Measurements from ENCODE around the gene KCNH1. TPM values are rescaled to one million over a fixed set of nuclear protein-coding genes. Genes with fewer than 3 reads are reported as not detected.
A peak's percentile ranks its signal among the peaks of the same experiment; 100 is the strongest.

The KCNH1 gene
- total and polyA plus RNA-seq, 2 experiments from 2014 or later = 0.28 TPM; not detected in 1

DNA sequence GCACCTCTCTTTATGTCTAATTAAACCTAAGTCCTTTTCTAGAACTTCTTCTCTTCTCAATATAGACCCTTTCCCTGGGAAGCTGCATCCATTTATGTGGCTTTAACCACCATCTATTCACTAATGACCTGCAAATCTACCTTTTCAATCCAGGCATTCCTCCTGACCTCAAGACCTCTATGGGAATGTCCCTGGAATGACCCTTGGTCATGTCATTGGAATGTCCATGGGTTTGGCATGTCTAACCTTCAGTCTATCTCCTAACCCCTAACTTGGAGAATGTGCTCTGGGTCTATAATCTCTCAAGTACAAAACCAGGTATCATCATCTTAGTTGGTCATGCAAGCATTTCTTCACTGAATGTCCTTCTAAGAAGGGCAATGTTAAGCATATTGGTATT is 196.1 kb downstream of the KCNH1 start:
- Histone ChIP-seq H3K36me3 (ENCODE audit: insufficient read depth) (no peaks in the 10 kb centered on the region), H3F3A (replicated peaks; ENCODE audit: low read depth) (no peaks in the 10 kb centered on the region), H3K4me3 (no peak overlapping the region), H3K27ac (ENCODE audit: low read depth) (no peak overlapping the region), H2AFZ (no peak overlapping the region), H3K27me3 (ENCODE audit: insufficient read depth) (no peaks in the 10 kb centered on the region), H3K4me2 (no peak overlapping the region), H3K4me1 (ENCODE audit: insufficient read depth) (no peaks in the 10 kb centered on the region), H3K9me2 (ENCODE audit: insufficient read depth) (no peaks in the 10 kb centered on the region), H4K20me1 (replicated peaks; ENCODE audit: insufficient read depth) (no peaks in the 10 kb centered on the region), H3K79me2 (replicated peaks; ENCODE audit: insufficient read depth) (no peaks in the 10 kb centered on the region)
- H3K27ac Mint-ChIP-seq = no peak overlapping the region
- no peak for TF ChIP-seq NANOG (IDR thresholded peaks at IDR 0.05; ENCODE audit: borderline replicate concordance)
- no peak for TF ChIP-seq EZH2 (IDR thresholded peaks at IDR 0.05; ENCODE audit: low read depth, unreplicated experiment)
- TF ChIP-seq, protein P1, sequence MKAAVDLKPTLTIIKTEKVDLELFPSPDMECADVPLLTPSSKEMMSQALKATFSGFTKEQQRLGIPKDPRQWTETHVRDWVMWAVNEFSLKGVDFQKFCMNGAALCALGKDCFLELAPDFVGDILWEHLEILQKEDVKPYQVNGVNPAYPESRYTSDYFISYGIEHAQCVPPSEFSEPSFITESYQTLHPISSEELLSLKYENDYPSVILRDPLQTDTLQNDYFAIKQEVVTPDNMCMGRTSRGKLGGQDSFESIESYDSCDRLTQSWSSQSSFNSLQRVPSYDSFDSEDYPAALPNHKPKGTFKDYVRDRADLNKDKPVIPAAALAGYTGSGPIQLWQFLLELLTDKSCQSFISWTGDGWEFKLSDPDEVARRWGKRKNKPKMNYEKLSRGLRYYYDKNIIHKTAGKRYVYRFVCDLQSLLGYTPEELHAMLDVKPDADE (IDR thresholded peaks at IDR 0.05) = no peak
- no peak for TF ChIP-seq ZNF114 (CRISPR knock-in tag; IDR thresholded peaks at IDR 0.05)
- TF ChIP-seq, protein P2, sequence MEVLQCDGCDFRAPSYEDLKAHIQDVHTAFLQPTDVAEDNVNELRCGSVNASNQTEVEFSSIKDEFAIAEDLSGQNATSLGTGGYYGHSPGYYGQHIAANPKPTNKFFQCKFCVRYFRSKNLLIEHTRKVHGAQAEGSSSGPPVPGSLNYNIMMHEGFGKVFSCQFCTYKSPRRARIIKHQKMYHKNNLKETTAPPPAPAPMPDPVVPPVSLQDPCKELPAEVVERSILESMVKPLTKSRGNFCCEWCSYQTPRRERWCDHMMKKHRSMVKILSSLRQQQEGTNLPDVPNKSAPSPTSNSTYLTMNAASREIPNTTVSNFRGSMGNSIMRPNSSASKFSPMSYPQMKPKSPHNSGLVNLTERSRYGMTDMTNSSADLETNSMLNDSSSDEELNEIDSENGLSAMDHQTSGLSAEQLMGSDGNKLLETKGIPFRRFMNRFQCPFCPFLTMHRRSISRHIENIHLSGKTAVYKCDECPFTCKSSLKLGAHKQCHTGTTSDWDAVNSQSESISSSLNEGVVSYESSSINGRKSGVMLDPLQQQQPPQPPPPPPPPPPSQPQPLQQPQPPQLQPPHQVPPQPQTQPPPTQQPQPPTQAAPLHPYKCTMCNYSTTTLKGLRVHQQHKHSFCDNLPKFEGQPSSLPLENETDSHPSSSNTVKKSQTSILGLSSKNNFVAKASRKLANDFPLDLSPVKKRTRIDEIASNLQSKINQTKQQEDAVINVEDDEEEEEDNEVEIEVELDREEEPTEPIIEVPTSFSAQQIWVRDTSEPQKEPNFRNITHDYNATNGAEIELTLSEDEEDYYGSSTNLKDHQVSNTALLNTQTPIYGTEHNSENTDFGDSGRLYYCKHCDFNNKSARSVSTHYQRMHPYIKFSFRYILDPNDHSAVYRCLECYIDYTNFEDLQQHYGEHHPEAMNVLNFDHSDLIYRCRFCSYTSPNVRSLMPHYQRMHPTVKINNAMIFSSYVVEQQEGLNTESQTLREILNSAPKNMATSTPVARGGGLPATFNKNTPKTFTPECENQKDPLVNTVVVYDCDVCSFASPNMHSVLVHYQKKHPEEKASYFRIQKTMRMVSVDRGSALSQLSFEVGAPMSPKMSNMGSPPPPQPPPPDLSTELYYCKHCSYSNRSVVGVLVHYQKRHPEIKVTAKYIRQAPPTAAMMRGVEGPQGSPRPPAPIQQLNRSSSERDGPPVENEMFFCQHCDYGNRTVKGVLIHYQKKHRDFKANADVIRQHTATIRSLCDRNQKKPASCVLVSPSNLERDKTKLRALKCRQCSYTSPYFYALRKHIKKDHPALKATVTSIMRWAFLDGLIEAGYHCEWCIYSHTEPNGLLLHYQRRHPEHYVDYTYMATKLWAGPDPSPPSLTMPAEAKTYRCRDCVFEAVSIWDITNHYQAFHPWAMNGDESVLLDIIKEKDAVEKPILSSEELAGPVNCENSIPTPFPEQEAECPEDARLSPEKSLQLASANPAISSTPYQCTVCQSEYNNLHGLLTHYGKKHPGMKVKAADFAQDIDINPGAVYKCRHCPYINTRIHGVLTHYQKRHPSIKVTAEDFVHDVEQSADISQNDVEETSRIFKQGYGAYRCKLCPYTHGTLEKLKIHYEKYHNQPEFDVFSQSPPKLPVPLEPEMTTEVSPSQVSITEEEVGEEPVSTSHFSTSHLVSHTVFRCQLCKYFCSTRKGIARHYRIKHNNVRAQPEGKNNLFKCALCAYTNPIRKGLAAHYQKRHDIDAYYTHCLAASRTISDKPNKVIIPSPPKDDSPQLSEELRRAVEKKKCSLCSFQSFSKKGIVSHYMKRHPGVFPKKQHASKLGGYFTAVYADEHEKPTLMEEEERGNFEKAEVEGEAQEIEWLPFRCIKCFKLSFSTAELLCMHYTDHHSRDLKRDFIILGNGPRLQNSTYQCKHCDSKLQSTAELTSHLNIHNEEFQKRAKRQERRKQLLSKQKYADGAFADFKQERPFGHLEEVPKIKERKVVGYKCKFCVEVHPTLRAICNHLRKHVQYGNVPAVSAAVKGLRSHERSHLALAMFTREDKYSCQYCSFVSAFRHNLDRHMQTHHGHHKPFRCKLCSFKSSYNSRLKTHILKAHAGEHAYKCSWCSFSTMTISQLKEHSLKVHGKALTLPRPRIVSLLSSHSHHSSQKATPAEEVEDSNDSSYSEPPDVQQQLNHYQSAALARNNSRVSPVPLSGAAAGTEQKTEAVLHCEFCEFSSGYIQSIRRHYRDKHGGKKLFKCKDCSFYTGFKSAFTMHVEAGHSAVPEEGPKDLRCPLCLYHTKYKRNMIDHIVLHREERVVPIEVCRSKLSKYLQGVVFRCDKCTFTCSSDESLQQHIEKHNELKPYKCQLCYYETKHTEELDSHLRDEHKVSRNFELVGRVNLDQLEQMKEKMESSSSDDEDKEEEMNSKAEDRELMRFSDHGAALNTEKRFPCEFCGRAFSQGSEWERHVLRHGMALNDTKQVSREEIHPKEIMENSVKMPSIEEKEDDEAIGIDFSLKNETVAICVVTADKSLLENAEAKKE (CRISPR knock-in tag; IDR thresholded peaks at IDR 0.05) = no peak
- no peak for TF ChIP-seq CREB1 (CRISPR knock-in tag; IDR thresholded peaks at IDR 0.05; ENCODE audit: low read depth)
- TF ChIP-seq EZH2phosphoT487 (IDR thresholded peaks at IDR 0.05; ENCODE audit: unreplicated experiment) = no peak
- TF ChIP-seq, protein P3, sequence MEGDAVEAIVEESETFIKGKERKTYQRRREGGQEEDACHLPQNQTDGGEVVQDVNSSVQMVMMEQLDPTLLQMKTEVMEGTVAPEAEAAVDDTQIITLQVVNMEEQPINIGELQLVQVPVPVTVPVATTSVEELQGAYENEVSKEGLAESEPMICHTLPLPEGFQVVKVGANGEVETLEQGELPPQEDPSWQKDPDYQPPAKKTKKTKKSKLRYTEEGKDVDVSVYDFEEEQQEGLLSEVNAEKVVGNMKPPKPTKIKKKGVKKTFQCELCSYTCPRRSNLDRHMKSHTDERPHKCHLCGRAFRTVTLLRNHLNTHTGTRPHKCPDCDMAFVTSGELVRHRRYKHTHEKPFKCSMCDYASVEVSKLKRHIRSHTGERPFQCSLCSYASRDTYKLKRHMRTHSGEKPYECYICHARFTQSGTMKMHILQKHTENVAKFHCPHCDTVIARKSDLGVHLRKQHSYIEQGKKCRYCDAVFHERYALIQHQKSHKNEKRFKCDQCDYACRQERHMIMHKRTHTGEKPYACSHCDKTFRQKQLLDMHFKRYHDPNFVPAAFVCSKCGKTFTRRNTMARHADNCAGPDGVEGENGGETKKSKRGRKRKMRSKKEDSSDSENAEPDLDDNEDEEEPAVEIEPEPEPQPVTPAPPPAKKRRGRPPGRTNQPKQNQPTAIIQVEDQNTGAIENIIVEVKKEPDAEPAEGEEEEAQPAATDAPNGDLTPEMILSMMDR (conservative IDR thresholded peaks at IDR 0.05; ENCODE audit: low read depth in 2 of 2) = no peak
- TF ChIP-seq JUNB (IDR thresholded peaks at IDR 0.05; ENCODE audit: unreplicated experiment) = no peak
- no peak for TF ChIP-seq POLR2AphosphoS5 (IDR thresholded peaks at IDR 0.05; ENCODE audit: low read depth)
- TF ChIP-seq ZNF331 (CRISPR knock-in tag; IDR thresholded peaks at IDR 0.05; ENCODE audit: low read depth) = no peak
- no peak for ATAC-seq
- H3K27me3 Mint-ChIP-seq (ENCODE audit: insufficient read depth, low read depth, poor library complexity) = no peaks in the 10 kb centered on the region
- H3K4me3 Mint-ChIP-seq = no peak overlapping the region
- peak; percentile 11 for DNase-seq (ENCODE audit: low spot score)
- H3K9me3 Mint-ChIP-seq = no peaks in the 10 kb centered on the region
- no peaks in the 10 kb centered on the region for H3K4me1 Mint-ChIP-seq
- H3K36me3 Mint-ChIP-seq (ENCODE audit: low read depth) = no peaks in the 10 kb centered on the region

Data from GM23338 (cell line).